ENCODE data around the gene MRPL37. TPM values are rescaled to one million over a fixed set of nuclear protein-coding genes. Genes with fewer than 3 reads are reported as not detected.

MRPL37 gene
- total RNA-seq, 1 donor from 2014 or later, result 64.1 TPM

GRCh38 chr1:54220004-54220811, 20.2 kb downstream of the MRPL37 start:
- no peaks in the 10 kb centered on the region for H3K4me1 Mint-ChIP-seq
- no peak overlapping the region for H3K27ac Mint-ChIP-seq
- no peak for ATAC-seq (ENCODE audit: low read depth)
- CTCF ChIA-PET, result no interaction called here
- intact Hi-C loops (cut with micrococcal nuclease), result no loop called here
- no peak overlapping the region for H3K4me3 Mint-ChIP-seq
- DNase-seq, result no peak
- H3K27me3 Mint-ChIP-seq, result no peaks in the 10 kb centered on the region
- TF ChIP-seq CTCF (IDR thresholded peaks at IDR 0.05), result no peak
- H3K36me3 Mint-ChIP-seq (ENCODE audit: low read depth), result peaks cover 66% of the 10 kb centered on the region
- no peaks in the 10 kb centered on the region for H3K9me3 Mint-ChIP-seq
- POLR2A ChIA-PET, result interaction anchor here (1.3 kb wide), 1 partner anchor 20 kb away, joined by 3 read pairs; the partner anchor contains the start of genes CYB5RL and MRPL37

DNA sequence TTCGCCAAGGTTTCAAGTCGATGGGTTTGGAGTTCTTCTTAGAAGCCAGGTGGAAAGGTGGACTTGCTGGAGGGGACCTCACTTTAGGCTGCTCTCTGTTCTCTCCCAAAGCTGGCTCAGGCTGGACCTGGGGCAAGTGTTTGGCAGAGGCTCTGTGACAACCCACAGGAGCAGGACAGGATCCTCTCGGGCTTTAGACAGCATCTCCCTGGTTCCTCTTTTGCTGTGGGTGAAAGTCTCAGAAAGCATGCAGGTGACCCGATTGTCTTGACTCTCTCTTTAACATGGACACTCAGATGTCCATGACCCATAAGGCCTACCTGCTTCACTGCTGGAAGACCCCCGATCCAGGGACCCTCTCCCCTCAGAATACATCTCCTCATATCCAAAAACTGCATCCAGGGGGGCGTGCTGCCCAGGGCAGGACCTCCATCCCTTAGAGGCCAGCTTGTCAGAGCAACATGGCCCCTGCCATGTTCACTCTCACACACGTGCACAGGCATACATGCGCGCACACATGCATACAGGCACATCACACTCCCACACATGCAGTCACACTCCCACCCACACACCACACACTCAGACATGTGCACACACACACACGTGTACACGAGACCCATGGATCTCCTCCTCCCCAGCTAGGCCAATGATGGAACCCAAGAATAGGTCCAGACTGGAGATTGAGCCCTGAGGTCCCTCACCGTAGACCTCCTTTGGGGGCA, 21.3 kb downstream of the MRPL37 start:
- no peak for TF ChIP-seq CTCF (IDR thresholded peaks at IDR 0.05)
- CTCF ChIA-PET, result no interaction called here
- intact Hi-C loops (cut with micrococcal nuclease), result no loop called here
- ATAC-seq (ENCODE audit: low read depth), result no peak
- Mint-ChIP-seq H3K27me3 (no peaks in the 10 kb centered on the region), H3K9me3 (no peaks in the 10 kb centered on the region), H3K36me3 (ENCODE audit: low read depth) (peaks cover 56% of the 10 kb centered on the region), H3K4me1 (no peaks in the 10 kb centered on the region), H3K4me3 (no peak overlapping the region), H3K27ac (no peak overlapping the region)
- DNase-seq, result no peak
- POLR2A ChIA-PET, result no interaction called here

GRCh38 chr1:54221867-54222484, 22.0 kb downstream of the MRPL37 start:
- TF ChIP-seq CTCF (IDR thresholded peaks at IDR 0.05), result no peak
- Mint-ChIP-seq H3K9me3 (no peaks in the 10 kb centered on the region), H3K27ac (no peak overlapping the region), H3K4me3 (no peak overlapping the region), H3K36me3 (ENCODE audit: low read depth) (peaks cover 49% of the 10 kb centered on the region), H3K4me1 (no peaks in the 10 kb centered on the region), H3K27me3 (no peaks in the 10 kb centered on the region)
- DNase-seq (no peak), ATAC-seq (ENCODE audit: low read depth) (no peak)
- intact Hi-C loops (cut with micrococcal nuclease), result no loop called here
- POLR2A ChIA-PET, result no interaction called here
- CTCF ChIA-PET, result no interaction called here

GRCh38 chr1:54222711-54223110, 22.7 kb downstream of the MRPL37 start:
- no peaks in the 10 kb centered on the region for H3K9me3 Mint-ChIP-seq
- ATAC-seq (ENCODE audit: low read depth), result no peak
- POLR2A ChIA-PET, result no interaction called here

More at GRCh38 chr1:54222711-54223110, 22.7 kb downstream of the MRPL37 start:
- intact Hi-C loops (cut with micrococcal nuclease), result no loop called here
- H3K4me3 Mint-ChIP-seq, result no peak overlapping the region
- CTCF ChIA-PET, result no interaction called here
- no peaks in the 10 kb centered on the region for H3K4me1 Mint-ChIP-seq
- DNase-seq, result no peak
- H3K27ac Mint-ChIP-seq, result no peak overlapping the region
- peaks cover 41% of the 10 kb centered on the region for H3K36me3 Mint-ChIP-seq (ENCODE audit: low read depth)
- no peak for TF ChIP-seq CTCF (IDR thresholded peaks at IDR 0.05)
- no peaks in the 10 kb centered on the region for H3K27me3 Mint-ChIP-seq

Data from activated B cell treated with CpG ODN at 0.5 μM for 24 hours (primary cell).